Endothelial cell of umbilical vein (primary cell): ENCODE results near the gene CERK. TPM values are rescaled to one million over a fixed set of nuclear protein-coding genes. Genes with fewer than 3 reads are reported as not detected.

Experiments
- BruUV-seq: library from RNA; stranded (reverse); fragments of 400-500 nt; replicated peaks from 2 replicates; lab custom pipeline; 2021; lab: Mats Ljungman, UMichigan
- CTCF ChIA-PET: fragments of 300-600, 350-600 bp; sonication (Branson Sonifier 250); formaldehyde crosslinking; loops from one replicate; lab custom pipeline; 2021; ENCODE audit warnings: antibody characterized with exemption, inconsistent platforms; lab: Charles Lee
- POLR2A ChIA-PET: fragments of 300-600, 350-600 bp; sonication (Branson Sonifier 250); formaldehyde crosslinking; loops from one replicate; lab custom pipeline; 2021; ENCODE audit warnings: antibody characterized with exemption, inconsistent platforms; lab: Charles Lee
- DNase-seq: peaks from one replicate; pipeline ENCODE4 v3.0.0-alpha.2; 2011; ENCODE audit warnings: low read depth, low spot score
- FAIRE-seq: peaks from 2 replicates; lab custom pipeline; 2011; peaks lifted over from hg19 to GRCh38; lab: Jason Lieb, UNC
- H2AFZ ChIP-seq: 2 replicates; pipeline ENCODE4 v1.6.0; 2012; ENCODE audit warnings: low read depth, low read length, control low read depth, inconsistent platforms
- H3K27ac ChIP-seq: 2 replicates; pipeline ENCODE4 v1.5.1; 2011; ENCODE audit warnings: low read depth, mild to moderate bottlenecking, control low read depth, low read length, moderate library complexity; ENCODE audit not compliant: insufficient read depth
- H3K27me3 ChIP-seq, 2 experiments: 2 replicates each; pipeline versions ENCODE4 v1.6.0 to v1.6.1; 2011; ENCODE audit warnings: low read length in 2 of 2, mixed read lengths in 1 of 2; ENCODE audit not compliant: control insufficient read depth in 2 of 2, insufficient read depth in 2 of 2
- H3K36me3 ChIP-seq, 2 experiments: 2 replicates in 1 of 2; 3 replicates in 1 of 2; pipeline ENCODE4 v1.5.1; 2011; ENCODE audit warnings: low read length in 2 of 2, mild to moderate bottlenecking in 1 of 2, moderate library complexity in 1 of 2; ENCODE audit not compliant: control insufficient read depth in 2 of 2, insufficient read depth in 2 of 2; ENCODE audit errors: extremely low read depth in 1 of 2
- H3K4me1 ChIP-seq: 3 replicates; pipeline ENCODE4 v1.5.1; 2011; ENCODE audit warnings: mild to moderate bottlenecking, low read length; ENCODE audit not compliant: control insufficient read depth, insufficient read depth; ENCODE audit errors: extremely low read depth
- H3K4me2 ChIP-seq: 2 replicates; pipeline ENCODE4 v1.6.1; 2011; ENCODE audit warnings: low read length, control low read depth, mixed read lengths; ENCODE audit not compliant: insufficient read depth
- H3K4me3 ChIP-seq, 3 experiments: fragments of 200-600 bp in 1 of 3; sonication (generic), shearing (Covaris generic) in 1 of 3; replicated peaks in 1 of 3; 2 replicates each; pipeline ENCODE4 v1.5.1; 2011 to 2016; ENCODE audit warnings: control low read depth in 3 of 3, low read length in 3 of 3, mild to moderate bottlenecking in 2 of 3, inconsistent platforms in 1 of 3, low read depth in 1 of 3, moderate library complexity in 1 of 3; ENCODE audit not compliant: insufficient read depth in 1 of 3
- H3K79me2 ChIP-seq: 2 replicates; pipeline ENCODE4 v1.6.0; 2012; ENCODE audit warnings: low read length, inconsistent platforms; ENCODE audit not compliant: control insufficient read depth, insufficient read depth
- H3K9ac ChIP-seq: replicated peaks from 2 replicates; pipeline ENCODE3; 2011; ENCODE audit warnings: low read length, control low read depth; ENCODE audit not compliant: insufficient read depth; ENCODE audit errors: extremely low read depth
- H3K9me1 ChIP-seq: replicated peaks from 3 replicates; pipeline ENCODE4 v1.6.0; 2011; ENCODE audit warnings: mild to moderate bottlenecking, low read length; ENCODE audit not compliant: control insufficient read depth, insufficient read depth; ENCODE audit errors: extremely low read depth
- H3K9me3 ChIP-seq: replicated peaks from 2 replicates; pipeline ENCODE4 v1.5.1; 2012; ENCODE audit warnings: low read length, inconsistent platforms; ENCODE audit not compliant: control insufficient read depth, insufficient read depth
- H4K20me1 ChIP-seq: replicated peaks from 2 replicates; pipeline ENCODE3; 2011; ENCODE audit warnings: mild to moderate bottlenecking, low read length; ENCODE audit not compliant: control insufficient read depth, insufficient read depth; ENCODE audit errors: extremely low read depth
- EZH2 ChIP-seq: IDR thresholded peaks from 2 replicates; pipeline ENCODE4 v1.6.1; 2012; ENCODE audit warnings: borderline replicate concordance, low read depth, mild to moderate bottlenecking, moderate library complexity, low read length, inconsistent platforms; ENCODE audit not compliant: severe bottlenecking
- FOS ChIP-seq: IDR thresholded peaks from 2 replicates; pipeline ENCODE4 v1.6.1; 2011; ENCODE audit warnings: mild to moderate bottlenecking, low read length, moderate library complexity, borderline replicate concordance; ENCODE audit not compliant: insufficient read depth
- GATA2 ChIP-seq: IDR thresholded peaks from 2 replicates; pipeline ENCODE4 v1.7.0; 2011; ENCODE audit warnings: low read depth, mild to moderate bottlenecking, moderate library complexity, mixed read lengths, low read length; ENCODE audit not compliant: insufficient read length, insufficient read depth
- JUN ChIP-seq: IDR thresholded peaks from 2 replicates; pipeline ENCODE4 v1.6.1; 2011; ENCODE audit warnings: borderline replicate concordance, low read depth; ENCODE audit not compliant: insufficient read length, insufficient read depth
- MAX ChIP-seq: IDR thresholded peaks from 2 replicates; pipeline ENCODE4 v1.6.1; 2011; ENCODE audit not compliant: insufficient read depth, insufficient read length
- MYC ChIP-seq: IDR thresholded peaks from one replicate; pipeline ENCODE4 v1.6.1; 2011; ENCODE audit warnings: mild to moderate bottlenecking, low read depth, low read length
- POLR2A ChIP-seq: IDR thresholded peaks from 2 replicates; pipeline ENCODE4 v1.6.1; 2012; ENCODE audit warnings: low read depth, mild to moderate bottlenecking, control low read depth, low read length
- POLR2AphosphoS5 ChIP-seq: IDR thresholded peaks from 2 replicates; pipeline ENCODE4 v1.6.1; 2012; ENCODE audit warnings: low read depth, mild to moderate bottlenecking, control low read depth, low read length, moderate library complexity; ENCODE audit not compliant: insufficient read depth
- dilution Hi-C: fragments of 300-500 bp; cut with MboI; formaldehyde crosslinking; loops from one replicate; pipeline ENCODE4 v1.15.0; 2019; ENCODE audit warnings: low sequenced_read_pairs; ENCODE audit not compliant: extremely low pct_ligation_motif_present
- intact Hi-C: fragments of 100-400 bp; cut with micrococcal nuclease; formaldehyde crosslinking; loops from one replicate; pipeline ENCODE4 v1.10.0; 2022
- polyA plus RNA-seq, 4 experiments: library from polyadenylated mRNA; depleted of rRNA in 3 of 4; stranded (reverse) in 3 of 4; unstranded in 1 of 4; fragments of >200 nt; gene quantifications; 2 replicates each; pipeline versions ENCODE4 v1.2.1 to v1.2.3, GENCODE V29; 2011 to 2012; ENCODE audit warnings: missing spikeins in 1 of 4
- total RNA-seq: library from RNA; stranded (reverse); gene quantifications from 2 replicates; pipeline ENCODE4 v1.2.3, GENCODE V29; 2021
- TF ChIP-seq, protein P1 (sequence below), 2 donors: IDR thresholded peaks; 1 replicate in 1 of 2; 2 replicates in 1 of 2; pipeline ENCODE4 v1.5.1; 2011; ENCODE audit warnings: low read length in 2 of 2, mild to moderate bottlenecking in 2 of 2, moderate library complexity in 2 of 2, control low read depth in 1 of 2, inconsistent platforms in 1 of 2, low read depth in 1 of 2; ENCODE audit not compliant: insufficient read depth in 1 of 2; ENCODE audit errors: extremely low read depth in 1 of 2

Gene CERK
- total and polyA plus RNA-seq, 2 donors (not counting 3 experiments of a cell fraction or from before 2014, with no cell fraction given), result 61.1 to 88.0 TPM

GRCh38 chr22:46780453-46780852 is 42.4 kb upstream of the CERK start:
- DNase-seq, result no peak
- intact Hi-C loops (no loop called here), dilution Hi-C loops (no loop called here)
- H2AFZ ChIP-seq, result no peak overlapping the region
- peaks cover 5% of the 10 kb centered on the region for H3K4me1 ChIP-seq
- peaks cover 44% of the 10 kb centered on the region for H3K79me2 ChIP-seq
- ChIA-PET CTCF (interaction anchor here (0.6 to 1.2 kb wide), 3 partner anchors 11 to 18 kb away, joined by 3 to 4 read pairs (median 4); partner anchors contain the start of gene TBC1D22A), POLR2A (no interaction called here)
- H3K9ac ChIP-seq, result no peak overlapping the region
- H3K27ac ChIP-seq, result no peak overlapping the region
- H3K36me3 ChIP-seq, result no peaks in the 10 kb centered on the region
- no peaks in the 10 kb centered on the region for H3K9me3 ChIP-seq
- H3K4me3 ChIP-seq, result no peak overlapping the region
- no peaks in the 10 kb centered on the region for H4K20me1 ChIP-seq
- no TSS peak for BruUV-seq
- H3K9me1 ChIP-seq, result no peaks in the 10 kb centered on the region
- no peak overlapping the region for H3K4me2 ChIP-seq
- no peak for FAIRE-seq
- TF ChIP-seq JUN, result no peak
- TF ChIP-seq POLR2A, result no peak
- no peak for TF ChIP-seq MYC
- TF ChIP-seq GATA2, result no peak
- no peaks in the 10 kb centered on the region for H3K27me3 ChIP-seq

DNA sequence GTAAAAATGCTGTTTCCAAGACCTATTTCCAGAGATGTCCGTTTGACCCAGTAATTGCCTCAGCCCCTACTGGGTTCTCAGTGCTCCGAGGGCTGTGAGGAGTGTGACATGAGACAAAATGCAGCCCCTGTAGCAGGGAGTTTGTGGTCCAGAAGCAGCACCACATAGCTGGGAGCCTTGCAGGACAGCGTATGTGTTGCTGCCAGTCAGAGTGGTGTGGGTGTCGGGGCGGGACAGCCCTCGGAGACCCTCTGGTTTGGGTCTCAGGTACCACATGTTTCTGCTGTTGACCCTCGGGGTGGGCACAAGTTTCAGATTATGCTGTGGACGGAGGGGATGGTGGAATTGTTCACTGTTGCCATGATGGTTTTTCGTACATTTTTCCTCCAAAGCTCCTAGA is 41.6 kb upstream of the CERK start:
- FAIRE-seq, result no peak
- H3K9ac ChIP-seq, result no peak overlapping the region
- TF ChIP-seq JUN (no peak), MAX (no peak), EZH2 (no peak), POLR2A (no peak), GATA2 (no peak), FOS (no peak), MYC (no peak), POLR2AphosphoS5 (no peak)
- TF ChIP-seq, protein P1, sequence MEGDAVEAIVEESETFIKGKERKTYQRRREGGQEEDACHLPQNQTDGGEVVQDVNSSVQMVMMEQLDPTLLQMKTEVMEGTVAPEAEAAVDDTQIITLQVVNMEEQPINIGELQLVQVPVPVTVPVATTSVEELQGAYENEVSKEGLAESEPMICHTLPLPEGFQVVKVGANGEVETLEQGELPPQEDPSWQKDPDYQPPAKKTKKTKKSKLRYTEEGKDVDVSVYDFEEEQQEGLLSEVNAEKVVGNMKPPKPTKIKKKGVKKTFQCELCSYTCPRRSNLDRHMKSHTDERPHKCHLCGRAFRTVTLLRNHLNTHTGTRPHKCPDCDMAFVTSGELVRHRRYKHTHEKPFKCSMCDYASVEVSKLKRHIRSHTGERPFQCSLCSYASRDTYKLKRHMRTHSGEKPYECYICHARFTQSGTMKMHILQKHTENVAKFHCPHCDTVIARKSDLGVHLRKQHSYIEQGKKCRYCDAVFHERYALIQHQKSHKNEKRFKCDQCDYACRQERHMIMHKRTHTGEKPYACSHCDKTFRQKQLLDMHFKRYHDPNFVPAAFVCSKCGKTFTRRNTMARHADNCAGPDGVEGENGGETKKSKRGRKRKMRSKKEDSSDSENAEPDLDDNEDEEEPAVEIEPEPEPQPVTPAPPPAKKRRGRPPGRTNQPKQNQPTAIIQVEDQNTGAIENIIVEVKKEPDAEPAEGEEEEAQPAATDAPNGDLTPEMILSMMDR (IDR thresholded peaks at IDR 0.05; ENCODE audit: extremely low read depth in 1 of 2, insufficient read depth in 1 of 2, low read depth in 1 of 2, low read length in 2 of 2), result no peak
- ChIA-PET POLR2A (no interaction called here), CTCF (interaction anchor here (0.8 to 1.2 kb wide), 2 partner anchors 9 to 19 kb away, joined by 3 to 4 read pairs; no protein-coding TSS in a partner anchor)
- BruUV-seq, result no TSS peak
- H3K9me1 ChIP-seq, result no peaks in the 10 kb centered on the region
- intact Hi-C loops (no loop called here), dilution Hi-C loops (no loop called here)
- H3K9me3 ChIP-seq, result no peaks in the 10 kb centered on the region
- H3K4me3 ChIP-seq, result no peak overlapping the region
- H3K36me3 ChIP-seq, result no peaks in the 10 kb centered on the region
- H2AFZ ChIP-seq, result no peak overlapping the region
- H3K4me1 ChIP-seq, result peaks cover 3% of the 10 kb centered on the region
- no peak overlapping the region for H3K27ac ChIP-seq
- H3K79me2 ChIP-seq, result peaks cover 44% of the 10 kb centered on the region
- H3K27me3 ChIP-seq, result no peaks in the 10 kb centered on the region
- H3K4me2 ChIP-seq, result no peak overlapping the region
- DNase-seq, result no peak
- H4K20me1 ChIP-seq, result no peaks in the 10 kb centered on the region
